Fibroblast of the conjunctiva (primary cell): ENCODE results near the gene NOXA1.

Experiments
- DNase-seq: peaks from one replicate; pipeline ENCODE4 v3.0.0-alpha.2; 2010; ENCODE audit warnings: low read depth

Gene NOXA1

DNA sequence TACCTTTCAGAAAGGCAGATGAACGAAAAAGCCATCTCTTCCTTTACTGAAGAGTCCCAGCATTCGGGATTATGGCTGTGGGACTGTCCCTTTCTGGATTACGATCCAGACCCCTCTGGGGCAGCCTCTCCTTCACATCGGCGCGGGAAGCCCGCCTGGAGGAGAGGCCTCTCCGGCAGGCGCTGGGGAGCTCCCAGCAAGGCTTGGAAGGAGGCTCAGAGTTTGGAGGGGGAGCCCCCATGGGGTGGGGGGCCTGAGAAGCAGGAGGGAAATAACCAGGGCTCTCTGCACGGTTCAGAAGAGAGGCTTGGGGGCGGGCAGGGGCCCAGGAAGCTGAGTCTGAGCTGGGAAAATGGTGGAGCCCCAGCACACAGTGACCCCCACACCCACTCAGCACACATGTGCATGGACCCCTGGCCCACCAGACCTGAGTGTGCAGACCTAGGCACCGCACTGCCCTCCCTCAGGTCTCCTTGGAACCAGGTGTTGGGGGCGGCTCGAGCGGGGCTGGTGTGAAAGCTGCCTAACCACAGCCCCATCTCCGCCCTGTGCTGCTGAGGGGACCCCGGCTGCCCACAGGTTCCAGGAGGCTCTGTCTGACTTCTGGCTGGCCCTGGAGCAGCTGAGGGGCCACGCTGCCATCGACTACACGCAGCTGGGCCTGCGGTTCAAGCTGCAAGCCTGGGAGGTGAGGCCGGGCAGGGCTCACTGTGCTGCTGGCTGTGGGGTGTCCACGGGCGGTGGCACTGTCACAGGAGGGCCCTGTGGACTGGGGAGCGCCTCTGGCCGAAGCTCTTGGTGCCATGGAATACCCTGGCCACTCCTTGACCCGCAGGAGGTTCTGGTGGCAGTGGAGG is 4.5 kb downstream of the NOXA1 start:
- DNase-seq: no peak

DNA sequence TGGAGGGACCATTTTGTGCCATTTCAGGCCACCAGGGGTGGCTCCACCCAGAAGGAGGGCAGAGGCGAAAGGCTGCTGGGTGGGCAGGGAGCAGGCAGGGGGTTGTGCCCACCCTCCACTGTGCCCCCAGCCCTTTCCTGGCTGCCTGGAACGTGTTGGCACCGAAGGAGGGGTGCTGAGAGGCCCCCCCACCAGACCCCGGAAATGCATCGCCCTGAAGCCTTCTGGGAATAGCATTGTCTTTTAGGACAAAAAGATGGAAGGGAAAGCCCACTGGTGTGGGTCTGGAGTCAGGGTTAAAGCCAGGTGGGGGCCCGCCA is 5.1 kb downstream of the NOXA1 start:
- no peak for DNase-seq

DNA sequence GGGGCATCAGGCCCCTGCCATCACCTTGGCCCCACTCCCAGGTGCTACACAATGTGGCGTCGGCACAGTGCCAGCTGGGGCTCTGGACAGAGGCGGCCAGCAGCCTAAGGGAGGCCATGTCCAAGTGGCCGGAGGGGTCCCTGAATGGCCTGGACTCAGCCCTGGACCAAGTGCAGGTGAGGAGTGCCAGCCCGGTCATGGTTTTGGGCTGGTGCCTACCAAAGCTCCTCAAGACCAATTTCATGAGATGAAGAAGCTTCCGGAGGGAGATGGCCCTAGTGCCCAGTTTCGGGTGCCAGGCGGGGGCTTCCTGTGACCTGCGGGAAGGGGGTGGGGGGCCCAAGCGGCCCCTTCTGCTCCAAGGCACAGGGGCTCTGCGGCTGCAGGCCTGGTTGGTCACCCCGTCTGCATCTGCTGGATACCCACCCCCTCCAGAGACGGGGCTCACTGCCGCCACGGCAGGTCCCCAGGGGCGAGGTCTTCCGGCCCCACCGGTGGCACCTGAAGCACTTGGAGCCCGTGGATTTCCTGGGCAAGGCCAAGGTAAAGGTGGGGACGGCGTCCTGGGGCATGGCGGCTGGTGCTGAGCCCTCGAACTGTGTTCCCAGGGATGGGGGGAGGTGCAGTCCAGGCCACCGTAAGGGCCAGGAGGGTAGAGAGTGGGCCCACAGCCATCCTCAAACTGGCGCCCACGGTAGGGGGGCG is 5.8 kb downstream of the NOXA1 start:
- DNase-seq: no peak

GRCh38 chr9:137429546-137429890 is 6.3 kb downstream of the NOXA1 start:
- no peak for DNase-seq

DNA sequence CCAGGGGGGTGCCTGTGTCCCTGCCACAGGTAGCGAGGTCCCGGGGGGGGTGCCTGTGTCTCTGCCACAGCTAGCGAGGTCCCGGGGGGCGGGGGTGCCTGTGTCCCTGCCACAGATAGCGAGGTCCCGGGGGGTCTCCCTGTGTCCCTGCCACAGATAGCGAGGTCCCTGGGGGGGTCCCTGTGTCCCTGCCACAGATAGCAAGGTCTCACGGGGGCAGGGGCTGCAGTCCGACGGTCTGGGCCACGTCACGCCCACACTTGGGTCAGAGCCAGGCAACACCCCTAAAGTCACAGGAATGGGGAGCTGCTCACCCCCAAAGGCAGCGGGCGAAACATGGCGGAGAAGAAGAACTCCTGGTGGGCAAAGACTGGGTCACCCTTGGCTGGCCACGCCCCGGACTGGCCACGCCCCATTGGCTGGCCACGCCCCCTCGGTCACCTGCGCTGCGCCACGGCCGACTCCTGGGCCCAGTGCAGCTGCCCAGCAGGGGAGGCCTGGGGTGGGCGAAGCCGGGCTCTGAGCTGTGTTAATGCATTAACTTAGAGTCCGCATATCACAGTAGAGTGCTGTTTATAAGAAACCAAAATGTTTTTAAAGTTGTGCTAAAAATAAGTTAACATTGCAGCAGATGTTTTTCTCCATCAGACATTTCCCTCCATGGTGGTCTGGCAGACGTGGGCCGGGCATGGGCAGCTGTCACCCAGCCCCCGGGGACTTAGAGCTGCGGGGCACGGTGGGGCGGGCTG is 7.0 kb downstream of the NOXA1 start:
- DNase-seq: no peak

- no peak for DNase-seq
Measured at GRCh38 chr9:137430723-137431415, 7.7 kb downstream of the NOXA1 start.

DNA sequence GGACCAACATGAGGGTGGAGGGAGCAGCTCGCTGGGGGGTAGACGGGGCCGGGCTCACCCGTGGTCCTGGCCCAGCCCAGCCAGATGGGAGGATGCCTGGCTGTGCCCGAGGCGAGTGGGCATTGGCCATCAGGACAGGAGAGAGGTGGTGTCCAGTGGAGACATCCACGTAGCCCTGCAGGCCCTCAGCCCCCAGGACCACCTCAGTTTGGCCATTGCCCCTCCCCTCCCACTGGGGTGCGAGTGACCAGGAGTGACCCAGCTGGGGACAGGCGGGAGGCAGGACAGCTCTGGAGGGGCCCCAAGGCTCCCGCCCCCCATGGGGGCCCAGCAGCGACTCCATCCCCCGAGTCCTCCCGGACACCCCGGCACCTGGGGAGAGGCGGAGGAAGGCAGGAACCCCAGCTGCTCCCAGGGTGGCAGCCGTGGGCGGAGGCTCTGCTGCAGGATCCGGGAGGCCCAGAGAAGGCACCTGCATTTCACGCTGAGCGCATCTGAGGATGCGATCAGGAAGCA is 8.3 kb downstream of the NOXA1 start:
- DNase-seq: no peak

GRCh38 chr9:137432687-137433348 is 9.6 kb downstream of the NOXA1 start:
- no peak for DNase-seq

- DNase-seq: no peak
Measured at GRCh38 chr9:137433349-137433915, 10.2 kb downstream of the NOXA1 start.

GRCh38 chr9:137433916-137434431 is 10.8 kb downstream of the NOXA1 start:
- no peak for DNase-seq

- no peak for DNase-seq
Measured at GRCh38 chr9:137434498-137435380, 11.5 kb downstream of the NOXA1 start.

DNA sequence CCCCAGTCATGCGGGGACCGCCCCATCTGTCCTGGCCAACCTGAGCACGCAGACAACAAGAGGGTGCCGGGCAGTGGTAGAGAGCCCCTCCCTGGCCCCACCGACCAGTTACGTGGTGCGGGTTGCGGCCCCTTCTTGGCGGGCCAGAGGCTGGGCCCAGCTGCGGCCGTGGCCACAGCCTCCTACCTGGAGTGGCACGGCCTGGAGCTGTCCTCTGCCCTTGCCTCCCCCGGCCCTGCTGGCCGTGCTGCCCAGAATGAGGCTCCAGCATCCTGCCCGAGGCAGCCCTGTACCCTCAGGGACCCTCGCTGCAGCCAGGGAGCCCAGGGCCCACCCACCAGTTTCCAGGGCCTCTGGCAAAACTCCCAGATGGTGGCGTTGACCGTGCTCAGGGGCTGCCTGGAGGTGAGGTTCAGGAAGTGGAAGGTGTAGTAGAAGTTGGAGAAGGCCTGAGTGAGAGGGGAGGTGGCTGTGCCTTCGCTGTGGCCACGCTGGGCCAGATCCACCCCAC is 12.2 kb downstream of the NOXA1 start:
- no peak for DNase-seq

GRCh38 chr9:137435980-137436760 is 13.0 kb downstream of the NOXA1 start:
- no peak for DNase-seq

- DNase-seq: no peak
Measured at GRCh38 chr9:137436761-137437600, 13.8 kb downstream of the NOXA1 start.

DNA sequence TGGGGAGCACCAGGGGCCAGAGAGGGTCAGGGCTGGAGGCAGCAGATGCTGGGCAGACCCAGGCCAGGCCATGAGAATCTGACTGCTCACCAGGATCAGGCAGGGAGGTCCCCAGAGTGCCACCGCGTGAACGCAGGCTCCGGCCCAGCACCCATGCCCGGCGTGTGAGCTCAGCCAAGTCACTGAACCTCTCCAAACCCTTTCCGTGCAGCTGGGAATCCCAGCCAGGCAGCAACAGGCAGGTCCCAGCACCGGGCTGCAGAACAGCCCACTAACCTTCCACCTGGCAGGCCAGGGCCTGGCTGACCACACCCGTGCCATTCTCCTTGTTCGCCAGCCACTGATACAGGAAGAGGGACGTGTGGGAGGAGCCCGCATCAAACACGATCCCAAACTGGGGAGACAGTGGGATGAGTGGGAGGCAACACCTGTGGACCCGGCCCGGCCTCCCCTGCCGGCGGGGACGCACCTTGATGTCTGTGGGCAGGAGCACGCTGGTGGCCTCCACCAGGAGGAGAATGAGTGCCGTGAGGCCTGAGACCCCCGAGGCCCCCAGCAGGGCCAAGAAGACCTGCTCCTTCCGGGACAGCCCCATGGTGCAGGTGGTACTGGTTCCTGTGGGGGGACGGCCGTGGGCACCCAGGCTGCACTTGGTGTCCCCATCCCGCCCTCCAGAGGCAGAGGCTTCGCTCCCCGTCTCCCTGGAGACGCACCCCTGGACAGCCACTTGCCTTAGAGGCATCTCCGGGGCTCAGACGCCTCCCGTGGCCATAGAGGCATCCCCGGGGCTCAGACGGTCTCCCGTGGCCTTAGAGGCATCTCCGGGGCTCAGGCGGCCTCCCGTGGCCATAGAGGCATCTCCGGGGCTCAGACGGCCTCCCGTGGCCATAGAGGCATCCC is 14.7 kb downstream of the NOXA1 start:
- DNase-seq: no peak

DNA sequence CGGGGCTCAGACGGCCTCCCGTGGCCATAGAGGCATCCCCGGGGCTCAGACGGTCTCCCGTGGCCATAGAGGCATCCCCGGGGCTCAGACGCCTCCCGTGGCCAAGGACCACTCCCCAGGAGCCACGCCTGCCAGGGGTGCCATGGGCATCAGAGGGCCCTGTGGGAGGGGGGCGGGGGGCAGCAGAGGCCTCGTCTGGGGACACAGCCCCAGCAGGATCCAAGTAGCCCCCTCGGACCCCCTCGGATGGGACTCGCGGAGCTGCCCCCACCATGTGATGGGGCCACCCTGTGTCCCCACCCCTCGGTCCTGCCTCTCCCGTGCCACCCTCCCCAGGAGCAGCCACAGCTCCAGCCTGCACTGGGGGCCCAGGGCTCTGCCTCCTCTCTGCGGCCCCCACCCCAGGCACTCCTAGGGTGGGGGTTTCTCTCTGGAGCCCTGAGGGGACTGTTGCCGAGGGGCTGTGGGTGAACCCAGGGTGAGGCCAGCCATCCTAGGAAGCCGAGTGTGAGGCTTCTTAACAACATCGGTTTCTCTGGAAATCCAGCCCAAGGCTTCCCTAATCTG is 15.5 kb downstream of the NOXA1 start:
- DNase-seq: no peak
